ENCODE results near the gene HTRA3. TPM values are rescaled to one million over a fixed set of nuclear protein-coding genes. Genes with fewer than 3 reads are reported as not detected.

HTRA3 gene
- total RNA-seq, 2 donors from 2014 or later, result not detected

- Mint-ChIP-seq H3K27ac (peak overlapping the region in 1 of 2 donors; percentile 83), H3K36me3 (no peaks in the 10 kb centered on the region), H3K9me3 (no peaks in the 10 kb centered on the region)
- ATAC-seq (no peak), DNase-seq (ENCODE audit: low spot score in 2 of 2) (no peak)
These were observed 38.7 kb upstream of the HTRA3 start for GRCh38 chr4:8230891-8231290.

GRCh38 chr4:8231551-8232049 lies 38.0 kb upstream of the HTRA3 start:
- DNase-seq (ENCODE audit: low spot score in 2 of 2) (no peak), ATAC-seq (no peak)
- no peak overlapping the region for H3K27ac Mint-ChIP-seq
- H3K9me3 Mint-ChIP-seq, result no peaks in the 10 kb centered on the region
- no peaks in the 10 kb centered on the region for H3K36me3 Mint-ChIP-seq

DNA sequence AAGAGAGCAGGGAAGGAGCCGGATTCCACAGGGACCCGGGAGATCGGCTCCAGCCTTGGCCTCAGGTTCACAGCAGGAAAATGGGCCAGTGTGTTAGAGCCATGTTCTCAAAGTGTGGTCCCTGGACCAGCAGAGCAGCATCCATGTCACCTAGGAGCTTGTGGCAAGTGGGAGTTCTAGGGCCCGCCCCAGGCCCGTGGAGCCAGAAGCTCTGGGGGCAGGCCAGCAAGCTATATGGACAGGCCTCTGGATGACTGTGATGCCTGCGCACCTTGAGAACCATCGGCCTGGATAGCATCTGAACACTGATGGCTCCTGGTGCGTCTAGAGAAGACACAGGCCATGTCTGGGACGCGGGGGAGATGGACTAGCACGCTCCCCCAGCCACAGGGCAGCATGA lies 36.8 kb upstream of the HTRA3 start:
- no peak for ATAC-seq
- H3K27ac Mint-ChIP-seq, result peak overlapping the region in 1 of 2 donors; percentile 68

DNA sequence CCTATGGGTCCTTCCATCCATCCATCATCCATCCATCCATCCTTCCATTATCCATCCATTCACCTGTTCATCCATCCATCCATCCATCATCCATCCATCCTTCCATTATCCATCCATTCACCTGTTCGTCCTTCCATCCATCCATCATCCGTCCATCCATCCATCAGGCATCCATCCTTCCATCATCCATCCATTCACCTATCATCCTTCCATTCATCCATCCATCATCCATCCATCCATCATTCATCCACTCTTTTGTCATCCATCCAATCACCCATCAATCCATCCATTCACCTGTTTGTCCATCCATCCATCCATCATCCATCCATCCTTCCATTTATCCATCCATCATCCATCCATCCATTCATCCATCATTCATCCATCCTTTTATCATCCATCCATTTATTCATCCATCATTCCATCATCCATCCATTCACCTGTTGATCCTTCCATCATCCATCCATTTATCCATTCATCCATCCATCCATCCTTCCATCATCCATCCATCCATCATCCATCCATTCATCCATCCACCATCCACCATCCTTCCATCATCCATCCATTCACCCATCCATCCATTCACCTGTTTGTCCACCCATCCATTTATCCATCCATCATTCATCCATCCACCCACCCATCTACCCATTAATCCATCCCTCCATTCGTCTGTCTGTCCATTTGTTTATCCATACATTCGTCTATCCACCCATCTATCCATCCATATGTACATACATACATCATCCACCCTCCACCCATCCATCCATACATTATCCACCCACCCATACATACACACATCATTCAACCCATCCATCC lies 35.7 kb upstream of the HTRA3 start:
- Mint-ChIP-seq H3K36me3 (no peaks in the 10 kb centered on the region), H3K27ac (no peak overlapping the region), H3K9me3 (no peaks in the 10 kb centered on the region)
- ATAC-seq (no peak), DNase-seq (ENCODE audit: low spot score in 2 of 2) (no peak)

More for the DNA sequence above, 36.8 kb upstream of the HTRA3 start:
- H3K36me3 Mint-ChIP-seq, result no peaks in the 10 kb centered on the region
- no peak for DNase-seq (ENCODE audit: low spot score in 2 of 2)
- H3K9me3 Mint-ChIP-seq, result no peaks in the 10 kb centered on the region

GRCh38 chr4:8234715-8235114 lies 34.8 kb upstream of the HTRA3 start:
- no peak overlapping the region for H3K27ac Mint-ChIP-seq
- no peaks in the 10 kb centered on the region for H3K9me3 Mint-ChIP-seq
- DNase-seq (ENCODE audit: low spot score in 2 of 2) (no peak), ATAC-seq (no peak)
- no peaks in the 10 kb centered on the region for H3K36me3 Mint-ChIP-seq

DNA sequence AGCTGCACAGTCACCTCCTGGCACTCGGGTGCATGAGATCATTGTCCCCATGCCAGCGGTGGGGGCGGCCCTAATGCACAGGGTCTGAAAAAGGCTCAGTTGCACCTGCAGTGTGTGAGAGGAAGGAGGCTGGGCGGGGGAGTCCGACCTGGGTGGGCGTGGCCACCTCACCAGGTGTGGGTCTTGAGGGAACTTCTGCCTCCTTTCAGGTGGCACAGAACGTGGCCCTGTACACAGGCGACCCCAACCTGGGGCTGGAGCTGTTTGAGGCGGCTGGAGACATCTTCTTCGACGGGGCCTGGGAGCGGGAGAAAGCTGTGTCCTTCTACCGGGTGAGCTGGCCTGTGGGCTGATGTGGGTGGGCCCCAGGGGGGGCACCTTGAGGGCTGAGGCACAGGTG lies 34.3 kb upstream of the HTRA3 start:
- no peak overlapping the region for H3K27ac Mint-ChIP-seq
- no peaks in the 10 kb centered on the region for H3K9me3 Mint-ChIP-seq
- ATAC-seq, result no peak
- no peak for DNase-seq (ENCODE audit: low spot score in 2 of 2)
- no peaks in the 10 kb centered on the region for H3K36me3 Mint-ChIP-seq

GRCh38 chr4:8235686-8236085 lies 33.9 kb upstream of the HTRA3 start:
- Mint-ChIP-seq H3K27ac (no peak overlapping the region), H3K36me3 (no peaks in the 10 kb centered on the region), H3K9me3 (no peaks in the 10 kb centered on the region)
- ATAC-seq (no peak), DNase-seq (ENCODE audit: low spot score in 2 of 2) (no peak)

DNA sequence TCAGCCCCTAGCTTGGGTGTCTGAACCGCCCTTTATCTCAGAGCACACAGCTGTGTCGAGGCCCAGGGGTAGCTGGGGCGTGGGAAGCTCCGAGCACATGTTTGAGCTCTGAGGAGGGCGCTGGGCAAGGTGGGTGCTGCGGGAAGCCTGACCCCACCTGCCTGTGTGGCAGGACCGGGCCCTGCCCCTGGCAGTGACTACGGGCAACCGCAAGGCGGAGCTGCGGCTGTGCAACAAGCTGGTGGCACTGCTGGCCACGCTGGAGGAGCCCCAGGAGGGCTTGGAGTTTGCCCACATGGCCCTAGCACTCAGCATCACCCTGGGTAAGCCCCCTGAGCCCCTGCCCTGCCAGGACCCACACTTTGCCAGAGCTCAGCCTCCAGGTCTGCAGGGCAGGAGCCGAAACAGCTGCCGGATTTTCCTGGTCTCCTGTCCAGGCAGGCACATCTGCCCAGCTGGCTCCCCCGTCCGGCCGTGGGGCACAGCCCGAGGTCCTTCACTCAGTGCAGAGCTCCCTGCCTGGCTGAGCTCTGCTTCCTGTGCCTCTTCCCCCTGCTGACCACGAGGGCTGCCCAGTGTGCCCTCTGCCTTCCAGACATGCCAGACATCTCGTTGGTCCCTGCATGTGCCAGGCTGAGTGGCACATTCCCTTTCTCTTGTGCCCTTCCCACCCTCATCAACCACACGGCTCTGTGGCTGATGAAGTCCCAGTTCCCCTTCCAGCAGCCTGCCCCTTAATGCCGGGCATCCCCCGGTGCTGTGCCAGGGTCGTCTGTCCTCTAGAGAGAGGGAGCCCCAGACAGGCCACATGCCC lies 33.2 kb upstream of the HTRA3 start:
- H3K27ac Mint-ChIP-seq, result no peak overlapping the region
- no peak for ATAC-seq
- H3K36me3 Mint-ChIP-seq, result no peaks in the 10 kb centered on the region
- no peak for DNase-seq (ENCODE audit: low spot score in 2 of 2)
- H3K9me3 Mint-ChIP-seq, result no peaks in the 10 kb centered on the region

DNA sequence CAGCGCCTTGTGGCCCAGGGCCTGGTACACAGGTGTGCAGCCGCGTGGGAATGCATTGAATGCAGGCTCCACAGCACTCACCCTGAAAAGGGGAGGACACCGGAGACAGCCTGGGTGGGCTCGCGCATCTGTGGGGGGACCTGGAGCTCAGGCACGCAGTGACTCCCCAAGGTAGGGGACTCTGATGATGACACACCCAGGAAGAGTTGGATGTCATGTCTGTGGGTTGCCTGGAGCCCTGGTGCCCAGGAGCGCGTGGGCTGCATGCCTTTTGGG lies 32.7 kb upstream of the HTRA3 start:
- Mint-ChIP-seq H3K36me3 (no peaks in the 10 kb centered on the region), H3K9me3 (no peaks in the 10 kb centered on the region), H3K27ac (no peak overlapping the region)
- ATAC-seq, result no peak
- DNase-seq (ENCODE audit: low spot score in 2 of 2), result no peak

DNA sequence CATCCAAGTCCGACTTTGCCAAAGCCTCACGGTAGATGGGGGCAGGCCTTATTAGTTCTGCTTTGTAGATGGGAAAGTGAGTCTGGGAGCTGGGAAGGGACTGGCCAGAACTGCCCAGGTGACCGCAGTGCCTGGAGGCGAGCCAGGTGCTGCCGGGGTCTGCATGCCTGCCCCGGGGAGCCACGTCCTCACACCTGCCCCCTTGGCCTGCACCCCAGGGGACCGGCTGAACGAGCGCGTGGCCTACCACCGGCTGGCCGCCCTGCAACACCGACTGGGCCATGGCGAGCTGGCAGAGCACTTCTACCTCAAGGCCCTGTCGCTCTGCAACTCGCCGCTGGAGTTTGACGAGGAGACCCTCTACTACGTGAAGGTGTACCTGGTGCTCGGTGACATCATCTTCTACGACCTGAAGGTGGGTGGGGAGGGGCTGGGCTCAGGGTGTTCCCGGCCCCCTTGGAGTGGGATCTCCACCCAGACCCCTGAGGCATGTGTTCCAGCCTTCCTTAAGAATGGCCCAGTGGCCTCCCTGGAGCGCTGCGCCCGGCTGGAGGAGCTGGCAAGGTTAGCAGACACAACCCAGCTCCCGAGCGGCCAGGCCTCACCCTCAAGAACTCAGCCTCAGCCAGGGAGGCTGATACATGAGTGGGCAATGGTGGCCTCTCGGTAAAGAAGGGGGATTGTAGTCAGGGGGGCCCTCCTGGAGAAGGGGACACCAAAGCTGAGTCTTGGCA lies 32.1 kb upstream of the HTRA3 start:
- no peaks in the 10 kb centered on the region for H3K36me3 Mint-ChIP-seq
- ATAC-seq (no peak), DNase-seq (ENCODE audit: low spot score in 2 of 2) (no peak)
- no peaks in the 10 kb centered on the region for H3K9me3 Mint-ChIP-seq
- H3K27ac Mint-ChIP-seq, result no peak overlapping the region

DNA sequence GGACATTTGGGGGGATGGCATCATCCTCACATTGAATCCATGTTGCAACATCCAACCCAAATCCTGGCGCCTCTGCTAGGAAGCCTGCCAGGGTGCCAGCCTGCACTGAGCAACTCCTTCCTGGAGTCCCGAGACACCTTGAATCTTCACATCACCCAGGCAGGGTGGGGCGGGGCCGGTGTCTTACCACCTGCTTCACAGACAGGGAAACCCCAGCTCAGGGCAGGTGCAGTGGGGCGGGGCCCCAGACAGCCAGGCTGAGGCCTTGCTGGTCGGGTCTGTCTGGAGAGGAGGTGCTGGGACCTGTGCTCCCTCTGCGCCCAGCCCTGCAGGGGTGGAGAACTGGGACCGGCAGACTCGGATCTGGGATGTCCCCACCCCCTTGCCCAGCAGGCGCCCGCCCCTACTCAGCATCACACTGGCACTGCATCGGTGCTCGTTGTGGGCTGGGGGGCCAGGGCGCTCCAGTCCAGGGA lies 31.5 kb upstream of the HTRA3 start:
- ATAC-seq, result no peak
- H3K9me3 Mint-ChIP-seq, result no peaks in the 10 kb centered on the region
- no peak overlapping the region for H3K27ac Mint-ChIP-seq
- H3K36me3 Mint-ChIP-seq, result no peaks in the 10 kb centered on the region
- DNase-seq (ENCODE audit: low spot score in 2 of 2), result no peak

DNA sequence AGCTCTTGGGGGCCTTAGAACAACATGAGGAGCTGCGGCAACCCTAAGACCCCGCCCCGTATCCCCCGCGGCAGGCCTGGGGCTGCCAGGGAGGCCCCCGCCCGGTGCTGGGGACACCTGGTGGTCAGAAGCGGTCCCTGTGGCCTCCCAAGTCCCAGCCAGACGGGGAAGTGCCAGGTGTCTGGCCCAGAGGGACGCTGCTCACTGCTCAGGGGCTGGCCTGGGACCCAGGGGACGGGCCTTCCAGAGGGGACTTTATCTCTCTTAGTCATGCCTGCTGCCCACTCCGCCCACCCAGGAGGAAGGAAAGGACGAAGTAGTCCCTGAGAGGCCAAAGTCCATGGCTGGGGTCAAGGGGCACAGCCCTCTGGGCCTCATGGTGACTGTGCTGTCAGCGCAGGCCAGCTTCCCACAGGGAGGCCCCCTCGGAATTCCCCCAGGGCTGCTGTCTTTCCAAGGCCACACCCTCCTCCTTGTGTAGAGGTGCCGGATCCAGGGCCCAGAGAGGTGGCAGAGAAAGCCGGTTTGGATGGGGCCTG lies 31.0 kb upstream of the HTRA3 start:
- Mint-ChIP-seq H3K9me3 (no peaks in the 10 kb centered on the region), H3K27ac (no peak overlapping the region)
- no peak for ATAC-seq

DNA sequence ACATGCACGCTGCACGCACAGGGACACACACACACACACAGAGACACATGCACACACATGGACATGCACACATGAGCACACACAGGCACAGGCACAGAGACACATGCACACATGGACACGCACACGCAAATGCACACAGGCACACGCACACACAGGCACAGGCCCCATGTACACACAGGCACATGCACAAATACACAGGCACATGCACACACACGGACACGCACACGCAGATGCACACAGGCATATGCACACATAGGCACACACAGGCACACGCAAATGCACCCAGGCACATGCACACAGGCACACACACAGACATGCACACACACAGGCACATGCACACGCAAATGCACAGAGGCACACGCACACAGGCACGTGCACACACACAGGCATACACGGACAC lies 30.3 kb upstream of the HTRA3 start:
- no peaks in the 10 kb centered on the region for H3K36me3 Mint-ChIP-seq
- no peak overlapping the region for H3K27ac Mint-ChIP-seq
- no peaks in the 10 kb centered on the region for H3K9me3 Mint-ChIP-seq
- no peak for DNase-seq (ENCODE audit: low spot score in 2 of 2)
- no peak for ATAC-seq

More for the DNA sequence above, 31.0 kb upstream of the HTRA3 start:
- no peak for DNase-seq (ENCODE audit: low spot score in 2 of 2)
- H3K36me3 Mint-ChIP-seq, result no peaks in the 10 kb centered on the region

GRCh38 chr4:8239661-8240060 lies 29.9 kb upstream of the HTRA3 start:
- ATAC-seq, result no peak
- DNase-seq (ENCODE audit: low spot score in 2 of 2), result no peak
- Mint-ChIP-seq H3K36me3 (no peaks in the 10 kb centered on the region), H3K9me3 (no peaks in the 10 kb centered on the region), H3K27ac (no peak overlapping the region)

DNA sequence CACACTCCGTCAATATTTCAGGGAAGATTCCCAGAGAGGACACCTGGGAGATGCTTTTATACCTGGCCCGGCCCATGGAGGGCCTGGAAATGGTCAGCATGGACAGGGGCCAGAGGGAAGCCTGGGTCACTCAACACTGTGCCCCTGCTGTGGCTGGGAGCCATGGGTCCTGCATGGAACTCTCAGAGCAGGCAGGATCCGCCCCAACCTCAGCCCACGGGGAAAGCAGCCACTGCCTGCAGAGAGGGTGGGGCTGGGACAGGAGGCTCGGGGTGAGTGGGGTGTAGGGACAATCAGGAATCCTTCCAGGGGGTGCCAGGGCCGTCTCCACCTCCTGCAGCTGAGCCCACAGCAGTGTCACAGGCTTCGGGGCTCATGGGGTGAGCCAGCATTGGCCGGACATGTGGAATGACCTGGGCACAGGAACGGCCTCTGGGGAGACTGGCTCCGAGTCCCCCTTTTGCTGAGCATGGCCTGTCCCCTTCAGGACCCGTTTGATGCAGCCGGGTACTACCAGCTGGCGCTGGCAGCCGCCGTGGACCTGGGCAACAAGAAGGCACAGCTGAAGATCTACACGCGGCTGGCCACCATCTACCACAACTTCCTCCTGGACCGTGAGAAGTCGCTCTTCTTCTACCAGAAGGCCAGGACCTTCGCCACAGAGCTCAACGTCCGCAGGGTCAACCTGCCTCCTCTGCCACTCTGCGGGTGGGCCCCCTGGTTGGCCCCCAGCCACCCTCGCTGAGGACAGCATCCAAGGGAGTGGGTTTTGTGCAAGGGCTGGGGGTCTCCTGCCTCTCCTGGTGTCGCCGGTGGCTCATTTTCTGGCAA lies 29.1 kb upstream of the HTRA3 start:
- DNase-seq (ENCODE audit: low spot score in 2 of 2) (no peak), ATAC-seq (no peak)
- Mint-ChIP-seq H3K9me3 (no peaks in the 10 kb centered on the region), H3K36me3 (no peaks in the 10 kb centered on the region), H3K27ac (no peak overlapping the region)

- no peak overlapping the region for H3K27ac Mint-ChIP-seq
- H3K9me3 Mint-ChIP-seq, result no peaks in the 10 kb centered on the region
- no peak for DNase-seq (ENCODE audit: low spot score in 2 of 2)
- no peaks in the 10 kb centered on the region for H3K36me3 Mint-ChIP-seq
- no peak for ATAC-seq
These were observed 28.3 kb upstream of the HTRA3 start for GRCh38 chr4:8241211-8241779.
